H1 (cell line): ENCODE data around the gene AHNAK2. TPM values are rescaled to one million over a fixed set of nuclear protein-coding genes. Genes with fewer than 3 reads are reported as not detected.
"Not testable (repeated sequence)": the region's sequence is repeated elsewhere in the genome, so short reads cannot be mapped to it uniquely, and the experiment has no call there.

Experiments used
- CTCF ChIA-PET: fragments of 300-600 bp; sonication (Branson Sonifier 250); formaldehyde crosslinking; loops from one replicate; lab custom pipeline; 2021; ENCODE audit not compliant: partially characterized antibody; lab: Charles Lee
- POLR2A ChIA-PET: fragments of 300-600 bp; sonication (Branson Sonifier 250); formaldehyde crosslinking; loops from one replicate; lab custom pipeline; 2021; ENCODE audit warnings: inconsistent platforms; ENCODE audit not compliant: partially characterized antibody; lab: Charles Lee
- DNase-seq, 2 experiments: peaks; one replicate each; pipeline versions ENCODE4 v3.0.0 to v3.0.0-alpha.2; 2010 to 2022; ENCODE audit warnings: low spot score in 2 of 2, low read depth in 1 of 2, mixed read lengths in 1 of 2
- FAIRE-seq: peaks from 2 replicates; lab custom pipeline; 2011; peaks lifted over from hg19 to GRCh38; lab: Jason Lieb, UNC
- H2AFZ ChIP-seq: 2 replicates; pipeline ENCODE4 v1.8.1; 2012; ENCODE audit warnings: low read length, inconsistent platforms
- H2AK5ac ChIP-seq: 2 replicates; pipeline ENCODE4 v1.6.1; 2013; ENCODE audit warnings: low read depth, low read length
- H2BK120ac ChIP-seq: replicated peaks from 2 replicates; pipeline ENCODE3; 2013; ENCODE audit warnings: low read depth, low read length, inconsistent platforms
- H2BK12ac ChIP-seq: 2 replicates; pipeline ENCODE4 v1.6.1; 2013; ENCODE audit warnings: low read depth, low read length
- H2BK15ac ChIP-seq: 2 replicates; pipeline ENCODE4 v1.6.1; 2013; ENCODE audit warnings: low read length
- H2BK20ac ChIP-seq: 2 replicates; pipeline ENCODE4 v1.6.1; 2013; ENCODE audit warnings: low read length
- H2BK5ac ChIP-seq: 2 replicates; pipeline ENCODE4 v1.6.1; 2013; ENCODE audit warnings: low read depth, low read length
- H3K14ac ChIP-seq: 2 replicates; pipeline ENCODE4 v1.6.1; 2013; ENCODE audit warnings: inconsistent platforms; ENCODE audit not compliant: insufficient read length
- H3K18ac ChIP-seq: 2 replicates; pipeline ENCODE4 v1.6.1; 2013; ENCODE audit warnings: low read length; ENCODE audit errors: extremely low read depth
- H3K23ac ChIP-seq: 2 replicates; pipeline ENCODE4 v1.6.1; 2013; ENCODE audit warnings: inconsistent platforms; ENCODE audit not compliant: insufficient read length
- H3K23me2 ChIP-seq: 2 replicates; pipeline ENCODE4 v1.6.1; 2013; ENCODE audit warnings: low read depth, low read length
- H3K27ac ChIP-seq: 2 replicates; pipeline ENCODE4 v1.6.1; 2011; ENCODE audit warnings: low read depth, low read length, inconsistent platforms
- H3K27me3 ChIP-seq, 4 experiments: replicated peaks in 1 of 4; 1 replicate in 1 of 4; 2 replicates in 3 of 4; pipeline versions ENCODE4 v1.6.1 to v1.8.1; 2011 to 2013; ENCODE audit warnings: low read length in 3 of 4, mild to moderate bottlenecking in 3 of 4, inconsistent platforms in 2 of 4, mixed read lengths in 2 of 4, moderate library complexity in 1 of 4; ENCODE audit not compliant: control insufficient read depth in 3 of 4, insufficient read depth in 3 of 4; ENCODE audit errors: extremely low read depth in 1 of 4
- H3K36me3 ChIP-seq, 4 experiments: 2 replicates each; pipeline versions ENCODE4 v1.6.1 to v1.8.1; 2011 to 2013; ENCODE audit warnings: mild to moderate bottlenecking in 4 of 4, low read length in 3 of 4, moderate library complexity in 2 of 4, control low read depth in 1 of 4, inconsistent platforms in 1 of 4; ENCODE audit not compliant: insufficient read depth in 4 of 4, control insufficient read depth in 2 of 4
- H3K4ac ChIP-seq: replicated peaks from 2 replicates; pipeline ENCODE3; 2013; ENCODE audit warnings: low read length, low read depth, mixed read lengths, inconsistent platforms; ENCODE audit not compliant: insufficient read length
- H3K4me1 ChIP-seq, 4 experiments: replicated peaks in 1 of 4; 1 replicate in 1 of 4; 2 replicates in 3 of 4; pipeline versions ENCODE4 v1.6.1 to v1.8.1; 2011 to 2013; ENCODE audit warnings: low read length in 3 of 4, inconsistent platforms in 2 of 4, mixed read lengths in 1 of 4; ENCODE audit not compliant: insufficient read depth in 4 of 4, control insufficient read depth in 3 of 4
- H3K4me2 ChIP-seq, 2 experiments: 2 replicates each; pipeline versions ENCODE4 v1.6.1 to v1.8.1; 2011 to 2013; ENCODE audit warnings: low read depth in 2 of 2, low read length in 2 of 2, control low read depth in 1 of 2, inconsistent platforms in 1 of 2, mild to moderate bottlenecking in 1 of 2; ENCODE audit not compliant: insufficient read depth in 1 of 2
- H3K4me3 ChIP-seq, 4 experiments: fragments of 200-600, 300-600 bp in 1 of 4; sonication (generic), shearing (Covaris generic), sonication (Bioruptor Twin) in 1 of 4; 2 replicates each; pipeline versions ENCODE4 v1.5.1 to v1.8.1; 2011 to 2016; ENCODE audit warnings: low read length in 4 of 4, low read depth in 3 of 4, control low read depth in 2 of 4, inconsistent platforms in 2 of 4, mild to moderate bottlenecking in 2 of 4, mixed read lengths in 1 of 4, moderate library complexity in 1 of 4; ENCODE audit not compliant: insufficient read depth in 2 of 4; ENCODE audit errors: extremely low read depth in 1 of 4
- H3K56ac ChIP-seq: replicated peaks from 2 replicates; pipeline ENCODE3; 2013; ENCODE audit warnings: low read depth, mild to moderate bottlenecking, mixed read lengths, low read length, inconsistent platforms; ENCODE audit not compliant: insufficient read length
- H3K79me1 ChIP-seq: 2 replicates; pipeline ENCODE4 v1.6.1; 2013; ENCODE audit warnings: low read depth, low read length, control low read depth
- H3K79me2 ChIP-seq, 2 experiments: 2 replicates each; pipeline versions ENCODE4 v1.6.1 to v1.8.1; 2012 to 2013; ENCODE audit warnings: low read length in 2 of 2, mild to moderate bottlenecking in 2 of 2, inconsistent platforms in 1 of 2; ENCODE audit not compliant: insufficient read depth in 2 of 2, control insufficient read depth in 1 of 2
- H3K9ac ChIP-seq, 4 experiments: replicated peaks in 1 of 4; 1 replicate in 1 of 4; 2 replicates in 3 of 4; pipeline versions ENCODE4 v1.6.1 to v1.8.1; 2011 to 2013; ENCODE audit warnings: low read depth in 3 of 4, low read length in 3 of 4, control low read depth in 2 of 4, mild to moderate bottlenecking in 2 of 4, moderate library complexity in 2 of 4, inconsistent platforms in 1 of 4; ENCODE audit errors: extremely low read depth in 1 of 4
- H3K9me3 ChIP-seq, 2 experiments: 2 replicates each; pipeline versions ENCODE4 v1.6.1 to v1.8.1; 2012 to 2013; ENCODE audit warnings: mild to moderate bottlenecking in 2 of 2, moderate library complexity in 2 of 2, control low read depth in 1 of 2, inconsistent platforms in 1 of 2, low read depth in 1 of 2, low read length in 1 of 2, mixed read lengths in 1 of 2; ENCODE audit not compliant: insufficient read depth in 2 of 2
- H4K20me1 ChIP-seq, 2 experiments: replicated peaks in 1 of 2; 2 replicates each; pipeline versions ENCODE3 to v1.8.1; 2011 to 2013; ENCODE audit warnings: inconsistent platforms in 2 of 2, low read length in 2 of 2, mild to moderate bottlenecking in 1 of 2; ENCODE audit not compliant: insufficient read depth in 2 of 2, control insufficient read depth in 1 of 2
- H4K5ac ChIP-seq: 2 replicates; pipeline ENCODE4 v1.6.1; 2013; ENCODE audit warnings: low read length, low read depth, mixed read lengths, inconsistent platforms; ENCODE audit not compliant: insufficient read length
- H4K8ac ChIP-seq: 2 replicates; pipeline ENCODE4 v1.8.0; 2013; ENCODE audit warnings: mild to moderate bottlenecking, moderate library complexity, low read length, inconsistent platforms; ENCODE audit not compliant: insufficient read depth; ENCODE audit errors: extremely low read depth
- H4K91ac ChIP-seq: replicated peaks from 2 replicates; pipeline ENCODE3; 2013; ENCODE audit warnings: low read length, mixed read lengths, inconsistent platforms; ENCODE audit not compliant: insufficient read length
- WGBS, 2 experiments: shearing (Covaris generic) in 1 of 2; methylation state at CpG; one replicate each; pipeline versions ENCODE4 v1.1.6 to v1.1.7; 2013 to 2015; ENCODE audit warnings: low lambda C conversion rate in 2 of 2, mixed read lengths in 2 of 2, inconsistent platforms in 1 of 2, low coverage in 1 of 2, missing lambda C conversion rate in 1 of 2; ENCODE audit not compliant: insufficient replicate concordance in 2 of 2, insufficient coverage in 1 of 2, insufficient read length in 1 of 2; ENCODE audit errors: extremely low coverage in 1 of 2, missing lambda C conversion rate in 1 of 2; 5-methylcytosine and 5-hydroxymethylcytosine counted together
- polyA plus RNA-seq, 7 experiments: library from polyadenylated mRNA; depleted of rRNA in 3 of 7; stranded (reverse) in 5 of 7; unstranded in 2 of 7; fragments of >200 nt in 5 of 7; fragments of 200-250 nt in 2 of 7; gene quantifications; 1 replicate in 5 of 7; 2 replicates in 1 of 7; 4 replicates in 1 of 7; pipeline versions ENCODE4 v1.2.1 to v1.2.3, GENCODE V29; 2011 to 2013; ENCODE audit warnings: missing spikeins in 2 of 7, mixed read lengths in 2 of 7
- total RNA-seq: library from RNA; stranded (reverse); fragmentation: NEBNext Ultra II Directional; extraction: Animal tissue kit (Norgen Biotek cat#: 25700); gene quantifications from 2 replicates; pipeline ENCODE4 v1.2.1, GENCODE V29; 2021

The AHNAK2 gene
- total and polyA plus RNA-seq, 2 of the 8 experiments (the other 6 are each of a cell fraction or from before 2014, with no cell fraction given), result 0.95 to 2.0 TPM

DNA sequence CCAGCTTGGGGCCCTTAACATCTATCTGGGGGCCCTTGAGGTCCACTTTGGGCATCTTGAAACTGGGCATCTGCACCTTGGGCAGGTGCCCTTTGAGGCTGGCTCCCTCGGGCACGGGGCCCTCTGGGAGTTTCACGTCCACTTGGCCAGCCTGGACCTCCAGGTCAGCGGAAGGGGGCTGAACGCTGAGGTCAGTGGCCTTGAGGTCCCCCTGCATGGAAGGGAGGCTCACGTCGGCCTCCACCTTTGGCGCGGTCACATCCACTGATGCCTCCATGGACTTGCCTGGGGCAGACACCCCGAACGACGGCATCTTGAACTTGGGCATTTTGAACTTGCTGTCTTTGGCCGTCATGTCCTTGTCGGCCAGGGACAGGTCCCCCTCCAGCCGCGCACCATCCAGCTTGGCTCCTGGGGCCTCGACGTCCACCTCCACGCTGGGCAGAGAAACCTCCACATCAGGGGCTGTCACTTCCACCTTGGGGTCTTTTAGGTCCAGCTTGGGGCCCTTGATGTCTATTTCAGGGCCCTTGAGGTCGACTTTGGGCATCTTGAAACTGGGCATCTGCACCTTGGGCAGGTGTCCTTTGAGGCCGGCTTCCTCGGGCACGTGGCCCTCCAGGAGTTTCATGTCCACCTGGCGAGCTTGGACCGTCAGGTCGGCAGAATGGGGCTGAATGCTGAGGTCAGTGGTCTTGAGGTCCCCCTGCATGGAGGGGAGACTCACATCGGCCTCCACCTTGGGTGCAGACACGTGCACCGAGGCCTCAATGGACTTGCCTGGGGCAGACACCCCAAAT, 34.8 kb downstream of the AHNAK2 start:
- Histone ChIP-seq H3K27me3 (peaks cover 0 to 19% (median 7%) of the 10 kb centered on the region in 4 experiments; a peak in 6 of 7 replicates), H3K9me3 (peaks cover 0 to 57% of the 10 kb centered on the region in 2 experiments; a peak in 1 of 4 replicates)
- H3K79me1 ChIP-seq, H3K56ac ChIP-seq, H2AFZ ChIP-seq, FAIRE-seq, H3K27ac ChIP-seq, H3K4me1 ChIP-seq, H3K14ac ChIP-seq, H2BK5ac ChIP-seq, H3K4me2 ChIP-seq, H2AK5ac ChIP-seq, H3K23ac ChIP-seq, H2BK15ac ChIP-seq, H4K8ac ChIP-seq, H3K4ac ChIP-seq, H3K18ac ChIP-seq, H3K36me3 ChIP-seq, H3K9ac ChIP-seq, H4K91ac ChIP-seq, POLR2A ChIA-PET, H3K23me2 ChIP-seq, DNase-seq, CTCF ChIA-PET, H2BK12ac ChIP-seq, H2BK20ac ChIP-seq, H4K5ac ChIP-seq, H2BK120ac ChIP-seq, H4K20me1 ChIP-seq, H3K79me2 ChIP-seq, H3K4me3 ChIP-seq: not testable (repeated sequence)
- WGBS, 2 experiments, result 92% methylated on average over 24 of the region's 29 CpGs; no CpG with 5 or more reads in 1 of the 2 experiments
